ENCODE data around the gene ECHS1. TPM values are rescaled to one million over a fixed set of nuclear protein-coding genes. Genes with fewer than 3 reads are reported as not detected.
"Not testable (repeated sequence)": the region's sequence is repeated elsewhere in the genome, so short reads cannot be mapped to it uniquely, and the experiment has no call there.

ECHS1 gene
- total RNA-seq = 10 to 100 TPM; 34.0 to 50.2 TPM

- ATAC-seq (peak; percentile 99), DNase-seq (peak; percentile 96)
- peak within 1 kb of the TSS; percentile 43 for H3K27ac Mint-ChIP-seq
- H3K4me1 Mint-ChIP-seq = peaks cover 15% of the 10 kb centered on the region
- CTCF ChIA-PET = interaction anchor here (1.0 to 1.3 kb wide), 2 partner anchors 44 to 65 kb away, joined by 3 to 5 read pairs; no protein-coding TSS in a partner anchor
- H3K4me3 Mint-ChIP-seq = peak within 1 kb of the TSS; percentile 77
- no peaks in the 10 kb centered on the region for H3K36me3 Mint-ChIP-seq
- H3K9me3 Mint-ChIP-seq (ENCODE audit: low read depth) = no peaks in the 10 kb centered on the region
- H3K27me3 Mint-ChIP-seq = peaks cover 17% of the 10 kb centered on the region
Measured at GRCh38 chr10:133373174-133374090, at the start of gene ECHS1. TSS of gene ECHS1 (minus strand) at chr10:133373354. CDS start at chr10:133373333, 21 bp downstream.

- Mint-ChIP-seq H3K4me1 (no peaks in the 10 kb centered on the region), H3K36me3 (no peaks in the 10 kb centered on the region), H3K9me3 (ENCODE audit: low read depth) (no peaks in the 10 kb centered on the region), H3K4me3 (no peak overlapping the region), H3K27ac (no peak overlapping the region), H3K27me3 (peaks cover 11% of the 10 kb centered on the region)
- DNase-seq = no peak
- no peak for ATAC-seq
- CTCF ChIA-PET = interaction anchor here (0.9 kb wide), 1 partner anchor 93 kb away, joined by 3 read pairs; no protein-coding TSS in a partner anchor
Measured at GRCh38 chr10:133422223-133422806, 49.2 kb upstream of the ECHS1 start.

GRCh38 chr10:133421336-133422222, 48.4 kb upstream of the ECHS1 start:
- Mint-ChIP-seq H3K27me3 (peaks cover 11% of the 10 kb centered on the region), H3K4me1 (no peaks in the 10 kb centered on the region), H3K36me3 (no peaks in the 10 kb centered on the region), H3K4me3 (no peak overlapping the region), H3K27ac (no peak overlapping the region), H3K9me3 (ENCODE audit: low read depth) (no peaks in the 10 kb centered on the region)
- no peak for ATAC-seq
- DNase-seq = no peak
- CTCF ChIA-PET = interaction anchor here (0.9 kb wide), 1 partner anchor 92 kb away, joined by 3 read pairs; no protein-coding TSS in a partner anchor

GRCh38 chr10:133420579-133420978, 47.4 kb upstream of the ECHS1 start:
- Mint-ChIP-seq H3K27me3 (peaks cover 11% of the 10 kb centered on the region), H3K4me1 (no peaks in the 10 kb centered on the region), H3K4me3 (no peak overlapping the region), H3K27ac (no peak overlapping the region), H3K9me3 (ENCODE audit: low read depth) (peaks cover under 1% of the 10 kb centered on the region), H3K36me3 (peaks cover 6% of the 10 kb centered on the region)
- no peak for ATAC-seq
- DNase-seq = no peak
- CTCF ChIA-PET = no interaction called here

- DNase-seq = no peak
- ATAC-seq = no peak
- Mint-ChIP-seq H3K36me3 (peaks cover 12% of the 10 kb centered on the region), H3K27ac (no peak overlapping the region), H3K9me3 (ENCODE audit: low read depth) (peaks cover 5% of the 10 kb centered on the region), H3K27me3 (peaks cover 11% of the 10 kb centered on the region), H3K4me3 (no peak overlapping the region), H3K4me1 (no peaks in the 10 kb centered on the region)
- CTCF ChIA-PET = interaction anchor here (1.1 kb wide), 1 partner anchor 19 kb away, joined by 5 read pairs; no protein-coding TSS in a partner anchor
Measured at GRCh38 chr10:133420028-133420427, 46.9 kb upstream of the ECHS1 start.

- peaks cover 5% of the 10 kb centered on the region for H3K9me3 Mint-ChIP-seq (ENCODE audit: low read depth)
- CTCF ChIA-PET = interaction anchor here (1.1 kb wide), 1 partner anchor 20 kb away, joined by 5 read pairs; no protein-coding TSS in a partner anchor
- ATAC-seq (no peak), DNase-seq (no peak)
- no peak overlapping the region for H3K27ac Mint-ChIP-seq
- peaks cover 16% of the 10 kb centered on the region for H3K36me3 Mint-ChIP-seq
- no peaks in the 10 kb centered on the region for H3K4me1 Mint-ChIP-seq
- peaks cover 11% of the 10 kb centered on the region for H3K27me3 Mint-ChIP-seq
- no peak overlapping the region for H3K4me3 Mint-ChIP-seq
Measured at GRCh38 chr10:133419211-133419950, 46.2 kb upstream of the ECHS1 start.

- no peak for ATAC-seq
- H3K27me3 Mint-ChIP-seq = peaks cover 9% of the 10 kb centered on the region
- peaks cover 22% of the 10 kb centered on the region for H3K36me3 Mint-ChIP-seq
- no peak overlapping the region for H3K27ac Mint-ChIP-seq
- H3K4me3 Mint-ChIP-seq = no peak overlapping the region
- DNase-seq = no peak
- peaks cover 6% of the 10 kb centered on the region for H3K9me3 Mint-ChIP-seq (ENCODE audit: low read depth)
- CTCF ChIA-PET = interaction anchor here (0.7 to 1.2 kb wide), 2 partner anchors 89 to 94 kb away, joined by 3 read pairs; no protein-coding TSS in a partner anchor
- no peaks in the 10 kb centered on the region for H3K4me1 Mint-ChIP-seq
Measured at GRCh38 chr10:133418289-133418993, 45.3 kb upstream of the ECHS1 start.

GRCh38 chr10:133415752-133416151, 42.6 kb upstream of the ECHS1 start:
- Mint-ChIP-seq H3K27ac (no peak overlapping the region), H3K4me3 (no peak overlapping the region), H3K27me3 (no peaks in the 10 kb centered on the region), H3K4me1 (no peaks in the 10 kb centered on the region), H3K9me3 (ENCODE audit: low read depth) (peaks cover 27% of the 10 kb centered on the region), H3K36me3 (peaks cover 49% of the 10 kb centered on the region)
- CTCF ChIA-PET = no interaction called here
- DNase-seq (no peak), ATAC-seq (no peak)

GRCh38 chr10:133414401-133414800, 41.2 kb upstream of the ECHS1 start:
- Mint-ChIP-seq H3K9me3 (ENCODE audit: low read depth) (peaks cover 36% of the 10 kb centered on the region), H3K36me3 (peaks cover 62% of the 10 kb centered on the region)
- not testable (repeated sequence) for DNase-seq

GRCh38 chr10:133412381-133412711, 39.2 kb upstream of the ECHS1 start:
- no peak overlapping the region for H3K4me3 Mint-ChIP-seq
- no peak overlapping the region for H3K27ac Mint-ChIP-seq
- H3K36me3 Mint-ChIP-seq = peaks cover 80% of the 10 kb centered on the region
- no peaks in the 10 kb centered on the region for H3K27me3 Mint-ChIP-seq
- DNase-seq (no peak), ATAC-seq (no peak)
- CTCF ChIA-PET = interaction anchor here (1.1 to 1.3 kb wide), 2 partner anchors 26 to 84 kb away, joined by 3 to 4 read pairs; no protein-coding TSS in a partner anchor
- H3K4me1 Mint-ChIP-seq = peaks cover 8% of the 10 kb centered on the region
- peaks cover 47% of the 10 kb centered on the region for H3K9me3 Mint-ChIP-seq (ENCODE audit: low read depth)

More at GRCh38 chr10:133414401-133414800, 41.2 kb upstream of the ECHS1 start:
- H3K27me3 Mint-ChIP-seq, ATAC-seq, H3K4me1 Mint-ChIP-seq, H3K4me3 Mint-ChIP-seq, CTCF ChIA-PET, H3K27ac Mint-ChIP-seq: not testable (repeated sequence)

- DNase-seq (no peak), ATAC-seq (no peak)
- Mint-ChIP-seq H3K27me3 (no peaks in the 10 kb centered on the region), H3K4me3 (no peak overlapping the region), H3K27ac (no peak overlapping the region), H3K4me1 (peaks cover 12% of the 10 kb centered on the region), H3K9me3 (ENCODE audit: low read depth) (peaks cover 47% of the 10 kb centered on the region), H3K36me3 (peaks cover 86% of the 10 kb centered on the region)
- CTCF ChIA-PET = interaction anchor here (1.0 to 1.3 kb wide), 3 partner anchors 11 to 84 kb away, joined by 3 to 4 read pairs (median 3); no protein-coding TSS in a partner anchor
Measured at GRCh38 chr10:133411523-133412380, 38.6 kb upstream of the ECHS1 start.

Measured in activated CD8-positive, alpha-beta memory T cell treated with anti-CD3 and anti-CD28 coated beads, Interleukin-2, amount 10 ng/mL, durations not matched to agents 7 days and 5 days (primary cell).